Endothelial cell of umbilical vein (primary cell): ENCODE data around the gene SLC22A4. TPM values are rescaled to one million over a fixed set of nuclear protein-coding genes. Genes with fewer than 3 reads are reported as not detected.

ENCODE experiments used
- BruUV-seq: library from RNA; stranded (reverse); fragments of 400-500 nt; replicated peaks from 2 replicates; lab custom pipeline; 2021; lab: Mats Ljungman, UMichigan
- CTCF ChIA-PET: fragments of 300-600, 350-600 bp; sonication (Branson Sonifier 250); formaldehyde crosslinking; loops from one replicate; lab custom pipeline; 2021; ENCODE audit warnings: antibody characterized with exemption, inconsistent platforms; lab: Charles Lee
- POLR2A ChIA-PET: fragments of 300-600, 350-600 bp; sonication (Branson Sonifier 250); formaldehyde crosslinking; loops from one replicate; lab custom pipeline; 2021; ENCODE audit warnings: antibody characterized with exemption, inconsistent platforms; lab: Charles Lee
- DNase-seq: peaks from one replicate; pipeline ENCODE4 v3.0.0-alpha.2; 2011; ENCODE audit warnings: low read depth, low spot score
- FAIRE-seq: peaks from 2 replicates; lab custom pipeline; 2011; peaks lifted over from hg19 to GRCh38; lab: Jason Lieb, UNC
- H2AFZ ChIP-seq: 2 replicates; pipeline ENCODE4 v1.6.0; 2012; ENCODE audit warnings: low read depth, low read length, control low read depth, inconsistent platforms
- H3K27ac ChIP-seq: 2 replicates; pipeline ENCODE4 v1.5.1; 2011; ENCODE audit warnings: low read depth, mild to moderate bottlenecking, control low read depth, low read length, moderate library complexity; ENCODE audit not compliant: insufficient read depth
- H3K27me3 ChIP-seq, 2 experiments: 2 replicates each; pipeline versions ENCODE4 v1.6.0 to v1.6.1; 2011; ENCODE audit warnings: low read length in 2 of 2, mixed read lengths in 1 of 2; ENCODE audit not compliant: control insufficient read depth in 2 of 2, insufficient read depth in 2 of 2
- H3K36me3 ChIP-seq, 2 experiments: 2 replicates in 1 of 2; 3 replicates in 1 of 2; pipeline ENCODE4 v1.5.1; 2011; ENCODE audit warnings: low read length in 2 of 2, mild to moderate bottlenecking in 1 of 2, moderate library complexity in 1 of 2; ENCODE audit not compliant: control insufficient read depth in 2 of 2, insufficient read depth in 2 of 2; ENCODE audit errors: extremely low read depth in 1 of 2
- H3K4me1 ChIP-seq: 3 replicates; pipeline ENCODE4 v1.5.1; 2011; ENCODE audit warnings: mild to moderate bottlenecking, low read length; ENCODE audit not compliant: control insufficient read depth, insufficient read depth; ENCODE audit errors: extremely low read depth
- H3K4me2 ChIP-seq: 2 replicates; pipeline ENCODE4 v1.6.1; 2011; ENCODE audit warnings: low read length, control low read depth, mixed read lengths; ENCODE audit not compliant: insufficient read depth
- H3K4me3 ChIP-seq, 3 experiments: fragments of 200-600 bp in 1 of 3; sonication (generic), shearing (Covaris generic) in 1 of 3; replicated peaks in 1 of 3; 2 replicates each; pipeline ENCODE4 v1.5.1; 2011 to 2016; ENCODE audit warnings: control low read depth in 3 of 3, low read length in 3 of 3, mild to moderate bottlenecking in 2 of 3, inconsistent platforms in 1 of 3, low read depth in 1 of 3, moderate library complexity in 1 of 3; ENCODE audit not compliant: insufficient read depth in 1 of 3
- H3K79me2 ChIP-seq: 2 replicates; pipeline ENCODE4 v1.6.0; 2012; ENCODE audit warnings: low read length, inconsistent platforms; ENCODE audit not compliant: control insufficient read depth, insufficient read depth
- H3K9ac ChIP-seq: replicated peaks from 2 replicates; pipeline ENCODE3; 2011; ENCODE audit warnings: low read length, control low read depth; ENCODE audit not compliant: insufficient read depth; ENCODE audit errors: extremely low read depth
- H3K9me1 ChIP-seq: replicated peaks from 3 replicates; pipeline ENCODE4 v1.6.0; 2011; ENCODE audit warnings: mild to moderate bottlenecking, low read length; ENCODE audit not compliant: control insufficient read depth, insufficient read depth; ENCODE audit errors: extremely low read depth
- H3K9me3 ChIP-seq: replicated peaks from 2 replicates; pipeline ENCODE4 v1.5.1; 2012; ENCODE audit warnings: low read length, inconsistent platforms; ENCODE audit not compliant: control insufficient read depth, insufficient read depth
- H4K20me1 ChIP-seq: replicated peaks from 2 replicates; pipeline ENCODE3; 2011; ENCODE audit warnings: mild to moderate bottlenecking, low read length; ENCODE audit not compliant: control insufficient read depth, insufficient read depth; ENCODE audit errors: extremely low read depth
- CTCF ChIP-seq, 2 donors: IDR thresholded peaks; 1 replicate in 1 of 2; 2 replicates in 1 of 2; pipeline ENCODE4 v1.5.1; 2011; ENCODE audit warnings: low read length in 2 of 2, mild to moderate bottlenecking in 2 of 2, moderate library complexity in 2 of 2, control low read depth in 1 of 2, inconsistent platforms in 1 of 2, low read depth in 1 of 2; ENCODE audit not compliant: insufficient read depth in 1 of 2; ENCODE audit errors: extremely low read depth in 1 of 2
- EZH2 ChIP-seq: IDR thresholded peaks from 2 replicates; pipeline ENCODE4 v1.6.1; 2012; ENCODE audit warnings: borderline replicate concordance, low read depth, mild to moderate bottlenecking, moderate library complexity, low read length, inconsistent platforms; ENCODE audit not compliant: severe bottlenecking
- FOS ChIP-seq: IDR thresholded peaks from 2 replicates; pipeline ENCODE4 v1.6.1; 2011; ENCODE audit warnings: mild to moderate bottlenecking, low read length, moderate library complexity, borderline replicate concordance; ENCODE audit not compliant: insufficient read depth
- GATA2 ChIP-seq: IDR thresholded peaks from 2 replicates; pipeline ENCODE4 v1.7.0; 2011; ENCODE audit warnings: low read depth, mild to moderate bottlenecking, moderate library complexity, mixed read lengths, low read length; ENCODE audit not compliant: insufficient read length, insufficient read depth
- JUN ChIP-seq: IDR thresholded peaks from 2 replicates; pipeline ENCODE4 v1.6.1; 2011; ENCODE audit warnings: borderline replicate concordance, low read depth; ENCODE audit not compliant: insufficient read length, insufficient read depth
- MAX ChIP-seq: IDR thresholded peaks from 2 replicates; pipeline ENCODE4 v1.6.1; 2011; ENCODE audit not compliant: insufficient read depth, insufficient read length
- MYC ChIP-seq: IDR thresholded peaks from one replicate; pipeline ENCODE4 v1.6.1; 2011; ENCODE audit warnings: mild to moderate bottlenecking, low read depth, low read length
- POLR2A ChIP-seq: IDR thresholded peaks from 2 replicates; pipeline ENCODE4 v1.6.1; 2012; ENCODE audit warnings: low read depth, mild to moderate bottlenecking, control low read depth, low read length
- POLR2AphosphoS5 ChIP-seq: IDR thresholded peaks from 2 replicates; pipeline ENCODE4 v1.6.1; 2012; ENCODE audit warnings: low read depth, mild to moderate bottlenecking, control low read depth, low read length, moderate library complexity; ENCODE audit not compliant: insufficient read depth
- dilution Hi-C: fragments of 300-500 bp; cut with MboI; formaldehyde crosslinking; loops from one replicate; pipeline ENCODE4 v1.15.0; 2019; ENCODE audit warnings: low sequenced_read_pairs; ENCODE audit not compliant: extremely low pct_ligation_motif_present
- intact Hi-C: fragments of 100-400 bp; cut with micrococcal nuclease; formaldehyde crosslinking; loops from one replicate; pipeline ENCODE4 v1.10.0; 2022
- polyA plus RNA-seq, 4 experiments: library from polyadenylated mRNA; depleted of rRNA in 3 of 4; stranded (reverse) in 3 of 4; unstranded in 1 of 4; fragments of >200 nt; gene quantifications; 2 replicates each; pipeline versions ENCODE4 v1.2.1 to v1.2.3, GENCODE V29; 2011 to 2012; ENCODE audit warnings: missing spikeins in 1 of 4
- total RNA-seq: library from RNA; stranded (reverse); gene quantifications from 2 replicates; pipeline ENCODE4 v1.2.3, GENCODE V29; 2021

The SLC22A4 gene
- total and polyA plus RNA-seq, 2 donors (not counting 3 experiments of a cell fraction or from before 2014, with no cell fraction given) = 4.9 to 6.9 TPM

- ChIA-PET POLR2A (no interaction called here), CTCF (interaction anchor here (1.3 kb wide), 1 partner anchor 39 kb away, joined by 6 read pairs; no protein-coding TSS in a partner anchor)
- Histone ChIP-seq H4K20me1 (no peaks in the 10 kb centered on the region), H3K9me1 (no peaks in the 10 kb centered on the region), H3K9ac (no peak overlapping the region), H3K27me3 (peaks cover 0 to 2% of the 10 kb centered on the region in 2 experiments), H3K27ac (no peak overlapping the region), H3K79me2 (no peaks in the 10 kb centered on the region), H3K9me3 (no peaks in the 10 kb centered on the region), H3K4me3 (no peak overlapping the region), H3K36me3 (no peaks in the 10 kb centered on the region), H3K4me1 (no peaks in the 10 kb centered on the region), H3K4me2 (no peak overlapping the region), H2AFZ (no peak overlapping the region)
- dilution Hi-C loops = no loop called here
- BruUV-seq = no TSS peak
- no peak for DNase-seq
- TF ChIP-seq POLR2A (no peak), POLR2AphosphoS5 (no peak), GATA2 (no peak), MAX (no peak), JUN (no peak), CTCF (IDR thresholded peaks at IDR 0.05; ENCODE audit: extremely low read depth in 1 of 2, insufficient read depth in 1 of 2, low read depth in 1 of 2, low read length in 2 of 2) (no peak), FOS (no peak), MYC (no peak), EZH2 (no peak)
- intact Hi-C loops = no loop called here
- no peak for FAIRE-seq
Measured at GRCh38 chr5:132277256-132277655, 16.9 kb upstream of the SLC22A4 start.
